Ishikawa (cell line): ENCODE results near the gene RP9.

Source experiments
- CREB1 ChIP-seq: IDR thresholded peaks from 2 replicates; pipeline ENCODE4 v1.6.1; 2012; ENCODE audit warnings: low read depth
- EGR1 ChIP-seq: IDR thresholded peaks from 2 replicates; pipeline ENCODE4 v1.6.1; 2012
- EP300 ChIP-seq: IDR thresholded peaks from 2 replicates; pipeline ENCODE4 v1.6.1; 2012; ENCODE audit warnings: borderline replicate concordance
- FOXM1 ChIP-seq: IDR thresholded peaks from 2 replicates; pipeline ENCODE4 v1.6.1; 2012; ENCODE audit warnings: low read depth, borderline replicate concordance
- RAD21 ChIP-seq: IDR thresholded peaks from 2 replicates; pipeline ENCODE4 v1.6.1; 2012; ENCODE audit warnings: low read depth
- REST ChIP-seq: IDR thresholded peaks from 2 replicates; pipeline ENCODE4 v1.6.1; 2012; ENCODE audit warnings: low read depth, mild to moderate bottlenecking
- TCF12 ChIP-seq: IDR thresholded peaks from 2 replicates; pipeline ENCODE4 v1.6.1; 2012; ENCODE audit warnings: low read depth
- TEAD4 ChIP-seq: IDR thresholded peaks from 2 replicates; pipeline ENCODE4 v1.6.1; 2012
- TF ChIP-seq, protein P1 (sequence below): IDR thresholded peaks from 2 replicates; pipeline ENCODE4 v1.6.1; 2012
- TF ChIP-seq, protein P2 (sequence below): IDR thresholded peaks from 2 replicates; pipeline ENCODE4 v1.6.1; 2012

DNA sequence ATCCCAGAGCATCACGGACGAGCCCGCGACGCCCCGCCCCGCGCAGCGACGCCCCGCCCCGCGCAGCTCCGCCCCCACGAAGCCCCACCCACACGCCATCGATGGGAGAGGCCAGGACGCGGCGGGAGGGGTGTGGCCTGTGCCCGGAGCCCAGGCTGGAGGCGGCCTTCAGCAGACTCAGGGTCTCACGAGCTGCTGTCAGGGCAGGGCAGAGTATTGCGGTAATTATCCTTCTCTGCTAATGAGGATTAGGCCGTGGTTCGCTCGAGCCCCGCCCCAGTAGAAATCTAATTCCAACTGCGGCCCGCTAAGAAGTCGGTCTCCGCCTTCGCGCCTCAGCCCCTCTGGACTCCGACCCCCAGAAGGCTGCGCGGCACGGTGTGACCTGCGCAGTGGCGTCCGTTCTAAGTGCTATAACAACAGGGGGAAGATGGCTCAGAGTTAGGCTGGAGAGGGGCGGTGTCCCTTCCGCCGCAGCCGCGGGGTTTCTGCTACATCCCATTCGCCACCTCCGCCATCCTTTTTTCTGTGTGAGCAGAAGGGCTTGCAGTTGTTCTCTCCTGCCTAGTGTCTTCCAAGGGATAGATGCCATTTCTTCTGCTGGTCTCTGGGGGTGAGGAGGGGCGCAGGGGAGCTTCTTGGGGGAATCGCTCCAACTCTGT, 46.3 kb downstream of the RP9 start:
- TF ChIP-seq EP300: no peak
- TF ChIP-seq REST: no peak
- no peak for TF ChIP-seq RAD21
- 0 out of 2 replicates have a peak, but pooled peaks have one; percentile 10 for TF ChIP-seq EGR1
- no peak for TF ChIP-seq FOXM1
- TF ChIP-seq TEAD4: no peak
- no peak for TF ChIP-seq CREB1
- TF ChIP-seq, protein P1, sequence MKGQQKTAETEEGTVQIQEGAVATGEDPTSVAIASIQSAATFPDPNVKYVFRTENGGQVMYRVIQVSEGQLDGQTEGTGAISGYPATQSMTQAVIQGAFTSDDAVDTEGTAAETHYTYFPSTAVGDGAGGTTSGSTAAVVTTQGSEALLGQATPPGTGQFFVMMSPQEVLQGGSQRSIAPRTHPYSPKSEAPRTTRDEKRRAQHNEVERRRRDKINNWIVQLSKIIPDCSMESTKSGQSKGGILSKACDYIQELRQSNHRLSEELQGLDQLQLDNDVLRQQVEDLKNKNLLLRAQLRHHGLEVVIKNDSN: peak; percentile 50; the same call in 1 of the 2 replicates
- TF ChIP-seq, protein P2, sequence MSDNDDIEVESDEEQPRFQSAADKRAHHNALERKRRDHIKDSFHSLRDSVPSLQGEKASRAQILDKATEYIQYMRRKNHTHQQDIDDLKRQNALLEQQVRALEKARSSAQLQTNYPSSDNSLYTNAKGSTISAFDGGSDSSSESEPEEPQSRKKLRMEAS: no peak; the same call in none of the 2 replicates
- peak; percentile 38; the same call in 1 of the 2 replicates for TF ChIP-seq TCF12
